Fibroblast of lung (primary cell): Measurements from ENCODE around the gene RNF14.
"Not testable (repeated sequence)": the region's sequence is repeated elsewhere in the genome, so short reads cannot be mapped to it uniquely, and the experiment has no call there.

Experiments used
- EZH2 ChIP-seq: IDR thresholded peaks from 2 replicates; pipeline ENCODE4 v1.5.1; 2012; ENCODE audit warnings: low read length, control low read depth, mild to moderate bottlenecking; ENCODE audit errors: missing control alignments
- TF ChIP-seq, protein P1 (sequence below), 2 donors: IDR thresholded peaks in 1 of 2; conservative IDR thresholded peaks in 1 of 2; 1 replicate in 1 of 2; 2 replicates in 1 of 2; pipeline ENCODE4 v1.5.1; 2011 to 2012; ENCODE audit warnings: low read length in 2 of 2, control low read depth in 1 of 2, inconsistent platforms in 1 of 2, low read depth in 1 of 2, mild to moderate bottlenecking in 1 of 2

DNA sequence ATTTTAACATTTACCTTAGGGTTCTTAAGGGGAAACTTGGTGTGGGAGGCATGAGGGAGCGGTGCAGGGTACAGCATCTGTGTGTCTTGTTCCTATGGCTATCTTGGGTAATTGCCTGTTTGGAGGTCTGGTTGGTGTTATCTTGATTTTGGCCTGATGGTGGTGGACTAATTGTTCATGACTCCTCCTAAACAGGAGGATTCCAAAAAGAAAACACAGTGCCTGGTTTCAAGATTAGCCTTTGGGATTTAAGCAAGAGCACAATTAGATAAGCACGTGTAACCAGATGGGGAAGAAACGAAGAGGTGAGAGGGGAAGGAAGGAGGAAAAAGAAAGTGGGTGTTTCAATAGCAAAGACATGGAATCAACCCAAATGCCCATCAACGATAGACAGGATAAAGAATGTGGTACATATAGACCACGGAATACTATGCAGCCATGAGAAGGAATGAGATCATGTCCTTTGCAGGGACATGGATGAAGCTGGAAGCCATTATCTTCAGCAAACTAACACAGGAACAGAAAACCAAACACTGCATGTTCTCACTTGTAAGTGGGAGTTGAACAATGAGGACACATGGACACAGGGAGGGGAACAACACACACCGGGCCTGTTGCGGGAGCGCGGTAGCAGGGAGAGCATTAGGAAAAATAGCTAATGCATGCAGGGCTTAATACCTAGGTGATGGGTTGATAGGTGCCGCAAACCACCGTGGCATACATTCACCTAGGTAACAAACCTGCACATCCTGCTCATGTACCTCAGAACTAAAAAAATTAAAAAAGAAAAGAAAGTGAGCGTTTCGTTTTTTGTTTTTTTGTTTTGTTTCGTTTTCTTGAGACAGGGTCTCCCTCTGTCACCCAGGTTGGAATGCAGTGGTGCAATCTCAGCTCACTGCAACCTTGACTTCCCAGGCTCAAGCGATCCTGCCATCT, 65.0 kb downstream of the RNF14 start:
- TF ChIP-seq, protein P1, sequence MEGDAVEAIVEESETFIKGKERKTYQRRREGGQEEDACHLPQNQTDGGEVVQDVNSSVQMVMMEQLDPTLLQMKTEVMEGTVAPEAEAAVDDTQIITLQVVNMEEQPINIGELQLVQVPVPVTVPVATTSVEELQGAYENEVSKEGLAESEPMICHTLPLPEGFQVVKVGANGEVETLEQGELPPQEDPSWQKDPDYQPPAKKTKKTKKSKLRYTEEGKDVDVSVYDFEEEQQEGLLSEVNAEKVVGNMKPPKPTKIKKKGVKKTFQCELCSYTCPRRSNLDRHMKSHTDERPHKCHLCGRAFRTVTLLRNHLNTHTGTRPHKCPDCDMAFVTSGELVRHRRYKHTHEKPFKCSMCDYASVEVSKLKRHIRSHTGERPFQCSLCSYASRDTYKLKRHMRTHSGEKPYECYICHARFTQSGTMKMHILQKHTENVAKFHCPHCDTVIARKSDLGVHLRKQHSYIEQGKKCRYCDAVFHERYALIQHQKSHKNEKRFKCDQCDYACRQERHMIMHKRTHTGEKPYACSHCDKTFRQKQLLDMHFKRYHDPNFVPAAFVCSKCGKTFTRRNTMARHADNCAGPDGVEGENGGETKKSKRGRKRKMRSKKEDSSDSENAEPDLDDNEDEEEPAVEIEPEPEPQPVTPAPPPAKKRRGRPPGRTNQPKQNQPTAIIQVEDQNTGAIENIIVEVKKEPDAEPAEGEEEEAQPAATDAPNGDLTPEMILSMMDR (conservative IDR thresholded peaks at IDR 0.05 in 1 of 2, IDR thresholded peaks at IDR 0.05 in 1 of 2; ENCODE audit: low read depth in 1 of 2, low read length in 2 of 2): not testable (repeated sequence)
- TF ChIP-seq EZH2: not testable (repeated sequence)
